SU-DHL-6 (cell line): ENCODE measurements around the gene NTM.

ENCODE experiments used
- H2AFZ ChIP-seq: fragments of 200-600 bp; sonication (generic); 2 replicates; pipeline ENCODE4 v1.6.1; 2014; ENCODE audit warnings: low read depth, mild to moderate bottlenecking, moderate library complexity, mixed read lengths, antibody characterized with exemption, low read length; ENCODE audit not compliant: severe bottlenecking
- H3F3A ChIP-seq: fragments of 200-600 bp; shearing (Covaris generic); 2 replicates; pipeline ENCODE4 v1.6.0; 2016; ENCODE audit warnings: antibody characterized with exemption, mild to moderate bottlenecking; ENCODE audit not compliant: insufficient read depth
- H3K27ac ChIP-seq: fragments of 200-600 bp; sonication (generic); 2 replicates; pipeline ENCODE4 v1.5.1; 2016; ENCODE audit warnings: low read depth, mild to moderate bottlenecking, low read length, moderate library complexity, mixed read lengths
- H3K27me3 ChIP-seq: fragments of 200-600 bp; sonication (generic), shearing (Covaris generic); 2 replicates; pipeline ENCODE4 v1.6.0; 2014; ENCODE audit warnings: mild to moderate bottlenecking, low read length
- H3K36me3 ChIP-seq: fragments of 200-600 bp; sonication (generic); 2 replicates; pipeline ENCODE4 v1.6.1; 2014; ENCODE audit warnings: mild to moderate bottlenecking, low read length, mixed read lengths
- H3K4me2 ChIP-seq: fragments of 300-600, 200-600 bp; shearing (Covaris generic), sonication (generic); 2 replicates; pipeline ENCODE4 v1.6.0; 2014; ENCODE audit warnings: low read length, low read depth, mild to moderate bottlenecking; ENCODE audit not compliant: poor library complexity, severe bottlenecking
- H3K4me3 ChIP-seq: fragments of 200-600 bp; sonication (generic); 2 replicates; pipeline ENCODE4 v1.5.1; 2014; ENCODE audit warnings: antibody characterized with exemption, low read length, mild to moderate bottlenecking, mixed read lengths; ENCODE audit not compliant: insufficient read depth, poor library complexity, severe bottlenecking
- H3K79me2 ChIP-seq: fragments of 200-600 bp; sonication (generic); 2 replicates; pipeline ENCODE4 v1.6.1; 2014; ENCODE audit warnings: mild to moderate bottlenecking, low read length, moderate library complexity; ENCODE audit not compliant: insufficient read depth
- H3K9ac ChIP-seq: fragments of 200-600 bp; sonication (generic); 2 replicates; pipeline ENCODE4 v1.7.0; 2014; ENCODE audit warnings: mild to moderate bottlenecking, low read length
- H3K9me2 ChIP-seq: fragments of 200-600 bp; sonication (generic); replicated peaks from 2 replicates; pipeline ENCODE4 v1.6.1; 2014; ENCODE audit warnings: low read length; ENCODE audit not compliant: insufficient read depth
- H3K9me3 ChIP-seq: fragments of 200-600 bp; sonication (generic); 2 replicates; pipeline ENCODE4 v1.6.1; 2014; ENCODE audit warnings: low read length, mixed read lengths; ENCODE audit not compliant: insufficient read depth
- H4K20me1 ChIP-seq: fragments of 200-600 bp; sonication (generic); 2 replicates; pipeline ENCODE4 v1.6.1; 2014; ENCODE audit warnings: low read depth, mild to moderate bottlenecking, antibody characterized with exemption, low read length, moderate library complexity, mixed read lengths
- EZH2phosphoT487 ChIP-seq: fragments of 200-600 bp; sonication (generic), shearing (Covaris generic); conservative IDR thresholded peaks from 2 replicates; pipeline ENCODE4 v1.6.1; 2018; ENCODE audit warnings: mild to moderate bottlenecking, antibody characterized with exemption, low read length, moderate library complexity, mixed read lengths
- TF ChIP-seq, protein P1 (sequence below): fragments of 200-600 bp; sonication (generic); IDR thresholded peaks from one replicate; pipeline ENCODE4 v1.5.1; 2017; ENCODE audit warnings: antibody characterized with exemption, mild to moderate bottlenecking, low read length, moderate library complexity; ENCODE audit not compliant: insufficient read depth, poor library complexity, severe bottlenecking

The NTM gene

DNA sequence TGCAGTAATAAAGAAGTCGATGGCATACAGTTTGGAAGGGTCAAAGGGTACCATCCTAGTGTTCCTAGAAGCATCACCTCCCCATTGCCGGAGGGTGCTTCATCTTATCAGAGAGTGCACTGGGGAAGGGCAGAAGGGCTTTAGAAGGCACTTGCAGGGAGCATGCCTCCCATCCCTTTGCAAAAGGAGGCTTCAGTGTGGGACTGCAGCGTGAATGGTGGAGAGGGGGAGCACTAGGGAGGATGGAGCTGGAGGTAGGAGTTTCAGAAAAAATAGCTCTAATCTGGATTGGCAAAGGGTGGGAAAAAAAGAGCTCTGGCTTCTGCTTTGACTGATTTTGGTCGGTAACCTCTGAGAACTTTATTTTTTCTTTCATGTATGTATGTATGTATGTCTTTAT, 5.0 kb downstream of the NTM start:
- Histone ChIP-seq H3K9me3 (no peaks in the 10 kb centered on the region), H4K20me1 (no peaks in the 10 kb centered on the region), H3K4me2 (no peak overlapping the region), H3K27ac (no peak overlapping the region), H3K27me3 (no peaks in the 10 kb centered on the region), H3K36me3 (no peaks in the 10 kb centered on the region), H3F3A (no peaks in the 10 kb centered on the region), H2AFZ (no peak overlapping the region), H3K79me2 (no peaks in the 10 kb centered on the region), H3K4me3 (no peak overlapping the region), H3K9ac (no peak overlapping the region), H3K9me2 (no peaks in the 10 kb centered on the region)
- TF ChIP-seq, protein P1, sequence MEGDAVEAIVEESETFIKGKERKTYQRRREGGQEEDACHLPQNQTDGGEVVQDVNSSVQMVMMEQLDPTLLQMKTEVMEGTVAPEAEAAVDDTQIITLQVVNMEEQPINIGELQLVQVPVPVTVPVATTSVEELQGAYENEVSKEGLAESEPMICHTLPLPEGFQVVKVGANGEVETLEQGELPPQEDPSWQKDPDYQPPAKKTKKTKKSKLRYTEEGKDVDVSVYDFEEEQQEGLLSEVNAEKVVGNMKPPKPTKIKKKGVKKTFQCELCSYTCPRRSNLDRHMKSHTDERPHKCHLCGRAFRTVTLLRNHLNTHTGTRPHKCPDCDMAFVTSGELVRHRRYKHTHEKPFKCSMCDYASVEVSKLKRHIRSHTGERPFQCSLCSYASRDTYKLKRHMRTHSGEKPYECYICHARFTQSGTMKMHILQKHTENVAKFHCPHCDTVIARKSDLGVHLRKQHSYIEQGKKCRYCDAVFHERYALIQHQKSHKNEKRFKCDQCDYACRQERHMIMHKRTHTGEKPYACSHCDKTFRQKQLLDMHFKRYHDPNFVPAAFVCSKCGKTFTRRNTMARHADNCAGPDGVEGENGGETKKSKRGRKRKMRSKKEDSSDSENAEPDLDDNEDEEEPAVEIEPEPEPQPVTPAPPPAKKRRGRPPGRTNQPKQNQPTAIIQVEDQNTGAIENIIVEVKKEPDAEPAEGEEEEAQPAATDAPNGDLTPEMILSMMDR, result no peak

GRCh38 chr11:131375915-131376314, 5.5 kb downstream of the NTM start:
- H3F3A ChIP-seq, result no peaks in the 10 kb centered on the region
- no peak overlapping the region for H3K9ac ChIP-seq
- no peaks in the 10 kb centered on the region for H3K27me3 ChIP-seq
- no peak overlapping the region for H3K4me3 ChIP-seq
- H3K9me3 ChIP-seq, result no peaks in the 10 kb centered on the region
- no peak for TF ChIP-seq EZH2phosphoT487
- TF ChIP-seq, protein P1, result no peak
- H3K4me2 ChIP-seq, result no peak overlapping the region
- H3K79me2 ChIP-seq, result no peaks in the 10 kb centered on the region
- H2AFZ ChIP-seq, result no peak overlapping the region
- H3K9me2 ChIP-seq, result no peaks in the 10 kb centered on the region
- H4K20me1 ChIP-seq, result no peaks in the 10 kb centered on the region
- H3K27ac ChIP-seq, result no peak overlapping the region
- H3K36me3 ChIP-seq, result no peaks in the 10 kb centered on the region

- Histone ChIP-seq H3K27ac (no peak overlapping the region), H3F3A (no peaks in the 10 kb centered on the region), H3K27me3 (no peaks in the 10 kb centered on the region), H3K9me2 (no peaks in the 10 kb centered on the region), H3K9me3 (no peaks in the 10 kb centered on the region), H3K36me3 (no peaks in the 10 kb centered on the region), H3K4me2 (no peak overlapping the region), H4K20me1 (no peaks in the 10 kb centered on the region), H3K9ac (no peak overlapping the region), H2AFZ (no peak overlapping the region), H3K4me3 (no peak overlapping the region), H3K79me2 (no peaks in the 10 kb centered on the region)
- TF ChIP-seq EZH2phosphoT487, result no peak
- TF ChIP-seq, protein P1, result no peak
Measured at GRCh38 chr11:131378931-131379330, 8.5 kb downstream of the NTM start.
